Mucosa of descending colon (tissue), 3 donors: ENCODE data around the gene ATP13A4. TPM values are rescaled to one million over a fixed set of nuclear protein-coding genes. Genes with fewer than 3 reads are reported as not detected.
"Not testable (repeated sequence)": the region's sequence is repeated elsewhere in the genome, so short reads cannot be mapped to it uniquely, and the experiment has no call there.

Experiments used
- ATAC-seq: fragments of 200-7000 bp; cut with Tn5 transposase; one replicate; pipeline ENCODE4 v1.9.1; 2020; ENCODE audit warnings: mild to moderate bottlenecking, moderate library complexity
- DNase-seq, 3 donors: peaks; one replicate each; pipeline ENCODE4 v3.0.0-alpha.2; 2020
- H3K36me3 ChIP-seq: fragments of 200-600 bp; one replicate; pipeline ENCODE4 v1.8.0; 2021; ENCODE audit warnings: low read depth, mild to moderate bottlenecking
- H3K4me1 ChIP-seq: fragments of 200-600 bp; one replicate; pipeline ENCODE4 v1.8.0; 2021; ENCODE audit warnings: low read depth, mild to moderate bottlenecking
- H3K4me3 ChIP-seq: fragments of 200-600 bp; one replicate; pipeline ENCODE4 v1.8.0; 2021; ENCODE audit warnings: mild to moderate bottlenecking
- H3K9me3 ChIP-seq: fragments of 200-600 bp; one replicate; pipeline ENCODE4 v1.8.0; 2021; ENCODE audit warnings: mild to moderate bottlenecking
- intact Hi-C, 2 donors: fragments of 100-400 bp; cut with DNase I in 1 of 2; cut with micrococcal nuclease in 1 of 2; formaldehyde crosslinking; loops; one replicate each; pipeline versions ENCODE4 v1.11.0 to v1.11.1; 2022; cut with DNase I, micrococcal nuclease
- total RNA-seq, 3 donors: library from RNA; stranded (reverse); fragmentation: NEBNext Ultra II Directional in 2 of 3; extraction: Animal tissue kit (Norgen Biotek cat#: 25700) in 2 of 3; gene quantifications; one replicate each; pipeline versions ENCODE4 v1.2.1 to v1.2.4, GENCODE V29; 2021 to 2023
- TF ChIP-seq, protein P1 (sequence below): fragments of 200-600 bp; IDR thresholded peaks from one replicate; pipeline ENCODE4 v1.8.0; 2022; ENCODE audit warnings: antibody characterized with exemption, mild to moderate bottlenecking
- donor health status: DM: no; HTN: no; CAD: no; lungs with moderate emphysema.
- donor health status: DM: no; HTN: no; CAD: no.
- donor health status: DM: no; HTN: yes; CAD: no.

Gene ATP13A4
- total RNA-seq, 3 donors from 2014 or later: 7.3 to 33.6 (median 19.1) TPM

DNA sequence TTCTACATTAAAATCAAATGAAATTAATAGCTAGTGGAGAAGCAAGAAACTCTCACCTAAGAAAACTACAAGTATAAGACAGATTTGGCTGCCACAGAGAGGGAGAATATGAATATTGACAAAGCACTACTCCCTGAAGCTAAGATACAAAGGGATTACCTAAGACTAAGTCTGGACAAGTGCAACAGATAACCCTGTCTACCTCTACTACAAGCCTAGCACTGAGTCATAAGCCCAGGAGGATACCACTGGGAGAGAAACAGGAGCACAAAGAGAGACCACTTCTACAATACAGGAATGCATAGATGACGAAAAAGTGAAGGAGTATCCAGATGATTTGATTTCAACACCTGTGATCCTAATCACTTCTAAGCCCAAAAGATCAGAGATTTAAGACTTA is 10.4 kb downstream of the ATP13A4 start:
- ATAC-seq (no peak), DNase-seq (no peak)
- intact Hi-C loops: no loop called here
- Histone ChIP-seq H3K9me3 (peaks cover 11% of the 10 kb centered on the region), H3K36me3 (no peaks in the 10 kb centered on the region), H3K4me1 (no peaks in the 10 kb centered on the region), H3K4me3 (no peak overlapping the region)
- TF ChIP-seq, protein P1, sequence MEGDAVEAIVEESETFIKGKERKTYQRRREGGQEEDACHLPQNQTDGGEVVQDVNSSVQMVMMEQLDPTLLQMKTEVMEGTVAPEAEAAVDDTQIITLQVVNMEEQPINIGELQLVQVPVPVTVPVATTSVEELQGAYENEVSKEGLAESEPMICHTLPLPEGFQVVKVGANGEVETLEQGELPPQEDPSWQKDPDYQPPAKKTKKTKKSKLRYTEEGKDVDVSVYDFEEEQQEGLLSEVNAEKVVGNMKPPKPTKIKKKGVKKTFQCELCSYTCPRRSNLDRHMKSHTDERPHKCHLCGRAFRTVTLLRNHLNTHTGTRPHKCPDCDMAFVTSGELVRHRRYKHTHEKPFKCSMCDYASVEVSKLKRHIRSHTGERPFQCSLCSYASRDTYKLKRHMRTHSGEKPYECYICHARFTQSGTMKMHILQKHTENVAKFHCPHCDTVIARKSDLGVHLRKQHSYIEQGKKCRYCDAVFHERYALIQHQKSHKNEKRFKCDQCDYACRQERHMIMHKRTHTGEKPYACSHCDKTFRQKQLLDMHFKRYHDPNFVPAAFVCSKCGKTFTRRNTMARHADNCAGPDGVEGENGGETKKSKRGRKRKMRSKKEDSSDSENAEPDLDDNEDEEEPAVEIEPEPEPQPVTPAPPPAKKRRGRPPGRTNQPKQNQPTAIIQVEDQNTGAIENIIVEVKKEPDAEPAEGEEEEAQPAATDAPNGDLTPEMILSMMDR: no peak

DNA sequence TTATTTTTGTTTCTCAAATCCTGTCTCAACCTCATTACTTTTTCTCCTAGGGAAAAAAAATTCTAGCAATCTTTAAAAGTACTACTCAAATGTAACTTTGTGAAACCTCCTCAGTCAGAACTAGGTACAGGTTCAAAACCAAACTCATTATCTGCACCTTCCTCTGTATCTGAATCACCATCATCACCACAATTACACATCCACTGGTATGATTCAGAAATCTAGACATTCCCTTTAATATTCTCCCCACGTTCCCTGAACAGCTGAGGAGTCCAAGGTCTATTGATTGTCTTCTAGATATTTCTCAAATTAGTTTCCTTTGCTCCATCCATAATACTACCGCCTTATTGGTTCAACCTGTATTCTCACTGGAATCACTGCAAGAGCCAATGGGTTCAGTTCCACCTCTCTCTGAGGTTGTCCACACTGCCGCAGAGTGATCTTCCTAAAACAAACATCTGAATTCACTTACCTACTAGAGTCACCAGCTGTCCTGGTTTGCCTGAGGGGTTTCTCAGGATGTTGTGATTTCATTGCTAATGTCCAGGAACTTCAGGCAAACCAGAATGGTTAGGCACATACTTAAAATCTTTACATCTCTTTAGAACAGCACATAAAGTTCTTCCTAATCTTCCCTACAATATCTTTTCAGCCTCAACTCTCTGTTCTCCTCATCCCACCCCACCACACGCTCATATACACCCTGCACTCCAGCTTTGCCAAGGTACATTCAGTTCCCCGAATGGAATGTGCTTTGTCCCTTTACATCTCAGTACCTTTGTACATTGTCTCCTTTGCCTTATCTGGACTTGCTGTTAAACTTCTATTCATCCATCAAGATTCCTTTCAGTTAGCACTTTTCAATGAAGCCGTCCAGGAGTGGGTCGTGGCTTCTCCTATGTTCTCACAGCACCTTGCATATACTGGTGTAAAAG is 24.2 kb downstream of the ATP13A4 start:
- intact Hi-C loops: no loop called here
- TF ChIP-seq, protein P1: no peak
- Histone ChIP-seq H3K4me1 (no peaks in the 10 kb centered on the region), H3K36me3 (no peaks in the 10 kb centered on the region), H3K9me3 (no peaks in the 10 kb centered on the region), H3K4me3 (no peak overlapping the region)
- no peak for DNase-seq
- no peak for ATAC-seq

DNA sequence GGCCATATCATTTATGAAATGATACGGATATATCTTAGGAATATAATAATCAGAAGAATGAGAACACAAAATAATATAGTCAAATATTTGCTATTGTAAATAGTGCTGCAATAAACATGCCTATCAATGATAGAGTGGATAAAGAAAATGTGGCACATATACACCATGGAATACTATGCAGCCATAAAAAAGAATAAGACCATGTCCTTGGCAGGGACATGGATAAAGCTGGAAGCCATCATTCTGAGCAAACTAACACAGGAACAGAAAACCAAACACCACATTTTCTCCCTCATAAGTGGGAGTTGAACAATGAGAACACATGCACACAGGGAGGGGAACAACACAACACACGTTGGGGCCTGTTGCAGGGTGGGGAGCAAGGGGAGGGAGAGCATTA is 28.6 kb downstream of the ATP13A4 start:
- H3K9me3 ChIP-seq, DNase-seq, H3K4me3 ChIP-seq, intact Hi-C loops, H3K36me3 ChIP-seq, ATAC-seq, H3K4me1 ChIP-seq: not testable (repeated sequence)

DNA sequence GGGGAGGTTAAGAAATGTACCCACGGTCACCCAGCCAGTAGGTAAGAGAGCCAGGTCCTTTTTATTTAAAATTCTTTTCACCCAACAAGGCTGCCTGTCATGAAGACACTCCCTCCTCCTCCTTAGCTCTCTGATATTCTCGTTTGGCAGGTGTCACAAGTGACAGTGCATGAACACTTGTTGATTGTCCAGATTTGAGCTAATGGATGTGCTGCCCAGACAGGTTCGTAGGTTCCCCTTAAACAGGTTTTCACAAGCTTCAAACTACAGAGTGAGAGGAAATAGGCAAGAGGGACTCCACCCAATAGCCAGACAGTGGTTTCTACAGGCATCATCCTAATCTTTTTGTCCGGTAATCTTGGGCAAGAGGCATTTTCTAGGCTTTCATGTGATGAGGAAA is 32.2 kb downstream of the ATP13A4 start:
- no peaks in the 10 kb centered on the region for H3K36me3 ChIP-seq
- ATAC-seq (no peak), DNase-seq (no peak)
- H3K9me3 ChIP-seq: no peaks in the 10 kb centered on the region
- TF ChIP-seq, protein P1: no peak
- no peak overlapping the region for H3K4me3 ChIP-seq
- intact Hi-C loops: no loop called here
- no peaks in the 10 kb centered on the region for H3K4me1 ChIP-seq

DNA sequence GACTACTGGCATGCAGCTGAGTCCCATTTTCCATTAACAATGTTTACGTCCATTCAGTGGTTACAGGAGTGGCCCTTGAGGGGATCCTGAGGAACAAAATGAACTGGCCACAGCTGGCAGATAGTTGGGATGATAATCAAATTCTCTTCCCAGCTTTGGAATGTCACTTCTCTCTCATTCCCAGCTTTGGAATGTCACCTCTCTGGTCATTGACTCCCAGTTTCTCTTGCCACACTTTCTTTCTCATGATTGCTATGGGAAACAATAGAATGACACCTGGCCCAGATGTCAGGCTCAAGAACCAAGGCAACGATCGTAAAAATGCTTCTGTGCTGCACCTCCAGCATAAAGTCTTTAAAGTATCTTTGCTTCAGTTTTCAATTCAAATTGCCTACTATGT is 34.0 kb downstream of the ATP13A4 start:
- ATAC-seq (no peak), DNase-seq (no peak)
- no peaks in the 10 kb centered on the region for H3K9me3 ChIP-seq
- H3K4me1 ChIP-seq: no peaks in the 10 kb centered on the region
- TF ChIP-seq, protein P1: no peak
- no peaks in the 10 kb centered on the region for H3K36me3 ChIP-seq
- intact Hi-C loops: no loop called here
- no peak overlapping the region for H3K4me3 ChIP-seq

DNA sequence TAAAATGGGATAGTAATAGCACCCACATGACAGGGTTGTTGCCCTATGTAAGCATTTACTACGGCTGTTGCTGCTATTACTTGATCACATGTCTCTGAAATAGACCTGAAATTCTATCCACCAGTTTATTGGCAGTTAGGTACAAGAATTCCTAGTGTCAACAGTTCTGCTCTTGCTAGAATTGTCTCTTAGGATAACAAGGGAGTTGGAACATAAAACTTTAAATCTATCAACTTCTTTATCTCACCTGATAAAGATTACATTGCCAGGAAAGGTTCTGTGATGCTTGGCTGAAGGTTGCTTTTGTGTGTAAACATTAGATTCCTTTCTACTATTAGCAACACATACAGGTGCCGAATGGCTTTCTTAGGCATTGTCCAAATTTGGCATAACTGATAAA is 38.7 kb downstream of the ATP13A4 start:
- no peak overlapping the region for H3K4me3 ChIP-seq
- TF ChIP-seq, protein P1: no peak
- no peaks in the 10 kb centered on the region for H3K36me3 ChIP-seq
- DNase-seq: no peak
- peak; percentile 90 for ATAC-seq
- H3K4me1 ChIP-seq: peaks cover 4% of the 10 kb centered on the region
- no peaks in the 10 kb centered on the region for H3K9me3 ChIP-seq
- intact Hi-C loops: no loop called here
